ENCODE measurements around the gene ZNF433. TPM values are rescaled to one million over a fixed set of nuclear protein-coding genes. Genes with fewer than 3 reads are reported as not detected.

Gene ZNF433
- polyA plus RNA-seq, 1 of the 3 experiments (the other 2 are of a cell fraction): 1.9 TPM

- no peak overlapping the region for H2AFZ ChIP-seq (ENCODE audit: low read depth)
- TF ChIP-seq POLR2AphosphoS5 (IDR thresholded peaks at IDR 0.05; ENCODE audit: low read depth, low read length) (no peak), YY1 (IDR thresholded peaks at IDR 0.05; ENCODE audit: low read depth) (no peak), JUND (IDR thresholded peaks at IDR 0.05) (no peak), ELF1 (IDR thresholded peaks at IDR 0.05) (no peak), GABPA (IDR thresholded peaks at IDR 0.05; ENCODE audit: low read depth) (no peak), RFX5 (IDR thresholded peaks at IDR 0.05; ENCODE audit: low read length) (no peak), EZH2phosphoT487 (IDR thresholded peaks at IDR 0.05; ENCODE audit: borderline replicate concordance, low read depth) (no peak), MXI1 (IDR thresholded peaks at IDR 0.05; ENCODE audit: low read depth, low read length) (no peak), RXRA (IDR thresholded peaks at IDR 0.05; ENCODE audit: borderline replicate concordance, low read depth) (no peak), RAD21 (IDR thresholded peaks at IDR 0.05; ENCODE audit: low read length) (no peak), SMC3 (IDR thresholded peaks at IDR 0.05; ENCODE audit: low read depth, low read length) (no peak), NRF1 (IDR thresholded peaks at IDR 0.05; ENCODE audit: low read depth, low read length) (no peak)
- TF ChIP-seq, protein P1, sequence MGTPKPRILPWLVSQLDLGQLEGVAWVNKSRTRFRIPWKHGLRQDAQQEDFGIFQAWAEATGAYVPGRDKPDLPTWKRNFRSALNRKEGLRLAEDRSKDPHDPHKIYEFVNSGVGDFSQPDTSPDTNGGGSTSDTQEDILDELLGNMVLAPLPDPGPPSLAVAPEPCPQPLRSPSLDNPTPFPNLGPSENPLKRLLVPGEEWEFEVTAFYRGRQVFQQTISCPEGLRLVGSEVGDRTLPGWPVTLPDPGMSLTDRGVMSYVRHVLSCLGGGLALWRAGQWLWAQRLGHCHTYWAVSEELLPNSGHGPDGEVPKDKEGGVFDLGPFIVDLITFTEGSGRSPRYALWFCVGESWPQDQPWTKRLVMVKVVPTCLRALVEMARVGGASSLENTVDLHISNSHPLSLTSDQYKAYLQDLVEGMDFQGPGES (IDR thresholded peaks at IDR 0.05; ENCODE audit: low read depth, low read length): no peak
- TF ChIP-seq, protein P2, sequence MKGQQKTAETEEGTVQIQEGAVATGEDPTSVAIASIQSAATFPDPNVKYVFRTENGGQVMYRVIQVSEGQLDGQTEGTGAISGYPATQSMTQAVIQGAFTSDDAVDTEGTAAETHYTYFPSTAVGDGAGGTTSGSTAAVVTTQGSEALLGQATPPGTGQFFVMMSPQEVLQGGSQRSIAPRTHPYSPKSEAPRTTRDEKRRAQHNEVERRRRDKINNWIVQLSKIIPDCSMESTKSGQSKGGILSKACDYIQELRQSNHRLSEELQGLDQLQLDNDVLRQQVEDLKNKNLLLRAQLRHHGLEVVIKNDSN (IDR thresholded peaks at IDR 0.05; ENCODE audit: borderline replicate concordance, low read depth): no peak
- ChIA-PET POLR2A (no interaction called here), CTCF (interaction anchor here (0.9 kb wide), 1 partner anchor 27 kb away, joined by 3 read pairs; no protein-coding TSS in a partner anchor)
- H3K9me3 ChIP-seq: peaks cover 58% of the 10 kb centered on the region
- WGBS (ENCODE audit: low lambda C conversion rate): 88% methylated on average over 9 of the region's 9 CpGs
- no peaks in the 10 kb centered on the region for H3K79me2 ChIP-seq (ENCODE audit: insufficient read depth)
- no peaks in the 10 kb centered on the region for H3K9me2 ChIP-seq
- H4K20me1 ChIP-seq (ENCODE audit: insufficient read depth): no peaks in the 10 kb centered on the region
- no peaks in the 10 kb centered on the region for H3F3A ChIP-seq (replicated peaks; ENCODE audit: insufficient read depth)
- H3K9ac ChIP-seq: no peak overlapping the region
- no peak overlapping the region for H3K4me2 ChIP-seq
- no peaks in the 10 kb centered on the region for H3K27me3 ChIP-seq (ENCODE audit: insufficient read depth)
- DNase-seq: no peak
- H3K27ac ChIP-seq (ENCODE audit: low read depth in 2 of 2, low read length in 1 of 2): no peak overlapping the region
- peak overlapping the region in 1 of 2 experiments; percentile 6; a peak in 1 of 4 replicates for H3K4me3 ChIP-seq (ENCODE audit: low read depth in 2 of 2, low read length in 1 of 2)
- H3K4me1 ChIP-seq (ENCODE audit: control insufficient read depth in 1 of 2, insufficient read depth in 2 of 2, low read depth in 1 of 2, low read length in 1 of 2): no peaks in the 10 kb centered on the region
- H3K36me3 ChIP-seq (replicated peaks in 1 of 2; ENCODE audit: control insufficient read depth in 1 of 2, insufficient read depth in 2 of 2, low read length in 1 of 2): peaks cover 27 to 72% of the 10 kb centered on the region in 2 experiments
Measured at GRCh38 chr19:12015015-12015752, 20.3 kb downstream of the ZNF433 start.

- ChIA-PET POLR2A (no interaction called here), CTCF (interaction anchor here (2.4 kb wide), 1 partner anchor 12 kb away, joined by 11 read pairs; no protein-coding TSS in a partner anchor)
- Histone ChIP-seq H3K9me2 (no peaks in the 10 kb centered on the region), H3K4me3 (ENCODE audit: low read depth in 2 of 2, low read length in 1 of 2) (no peak overlapping the region), H3K4me2 (peak overlapping the region; percentile 50; the same call in 1 of the 2 replicates), H3F3A (replicated peaks; ENCODE audit: insufficient read depth) (peaks cover 11% of the 10 kb centered on the region), H3K9ac (no peak overlapping the region), H3K4me1 (ENCODE audit: control insufficient read depth in 1 of 2, insufficient read depth in 2 of 2, low read depth in 1 of 2, low read length in 1 of 2) (no peaks in the 10 kb centered on the region), H3K27ac (ENCODE audit: low read depth in 2 of 2, low read length in 1 of 2) (peak overlapping the region in 1 of 2 experiments; percentile 19; a peak in 1 of 4 replicates), H3K9me3 (no peaks in the 10 kb centered on the region), H2AFZ (ENCODE audit: low read depth) (no peak overlapping the region), H4K20me1 (ENCODE audit: insufficient read depth) (no peaks in the 10 kb centered on the region), H3K79me2 (ENCODE audit: insufficient read depth) (peaks cover 29% of the 10 kb centered on the region; the same call in 1 of the 2 replicates), H3K36me3 (replicated peaks in 1 of 2; ENCODE audit: control insufficient read depth in 1 of 2, insufficient read depth in 2 of 2, low read length in 1 of 2) (peaks cover 0 to 17% of the 10 kb centered on the region in 2 experiments), H3K27me3 (ENCODE audit: insufficient read depth) (no peaks in the 10 kb centered on the region)
- TF ChIP-seq JUND (IDR thresholded peaks at IDR 0.05): 0 out of 2 replicates have a peak, but pooled peaks have one; percentile 3
- peak; percentile 27; the same call in 1 of the 2 replicates for TF ChIP-seq FOSL2 (IDR thresholded peaks at IDR 0.05; ENCODE audit: borderline replicate concordance, low read depth)
- TF ChIP-seq TEAD4 (IDR thresholded peaks at IDR 0.05; ENCODE audit: borderline replicate concordance, insufficient read depth): no peak
- no peak for TF ChIP-seq RAD21 (IDR thresholded peaks at IDR 0.05; ENCODE audit: low read length)
- DNase-seq: no peak
- 58% methylated on average over 9 of the region's 9 CpGs for WGBS (ENCODE audit: low lambda C conversion rate)
Measured at GRCh38 chr19:12000152-12000981, 35.1 kb downstream of the ZNF433 start.

Measured in SK-N-SH (cell line).